ENCODE data around the gene C20orf173.

C20orf173 gene

GRCh38 chr20:35552914-35553313, 23.5 kb upstream of the C20orf173 start:
- Histone ChIP-seq H3K4me1 (ENCODE audit: control insufficient read depth, insufficient read depth, low read depth, low read length) (no peaks in the 10 kb centered on the region), H3K27me3 (ENCODE audit: control insufficient read depth in 1 of 2, insufficient read depth in 1 of 2, low read length in 2 of 2) (no peaks in the 10 kb centered on the region), H2BK12ac (ENCODE audit: low read length in 2 of 2) (no peak overlapping the region), H3K4ac (ENCODE audit: low read depth in 1 of 2, low read length in 2 of 2) (no peak overlapping the region), H2AK5ac (ENCODE audit: low read length, severe bottlenecking) (no peak overlapping the region), H3K4me3 (ENCODE audit: insufficient read depth in 1 of 2, low read depth in 1 of 2, low read length in 2 of 2) (no peak overlapping the region), H2AFZ (ENCODE audit: low read depth, low read length) (no peak overlapping the region), H4K8ac (ENCODE audit: low read length) (no peak overlapping the region), H3K4me2 (ENCODE audit: low read length, poor library complexity, severe bottlenecking) (no peak overlapping the region), H3K79me1 (replicated peaks; ENCODE audit: low read length, poor library complexity, severe bottlenecking) (peaks cover 22% of the 10 kb centered on the region), H3K36me3 (ENCODE audit: control insufficient read depth in 1 of 2, insufficient read depth in 2 of 2, low read depth in 1 of 2, low read length in 2 of 2) (peaks cover 82 to 91% of the 10 kb centered on the region in 2 experiments), H3K23ac (ENCODE audit: low read length in 2 of 2) (no peak overlapping the region), H3K14ac (ENCODE audit: low read length in 2 of 2) (no peak overlapping the region), H2BK15ac (ENCODE audit: low read depth, poor library complexity, severe bottlenecking) (no peak overlapping the region), H3K9me3 (ENCODE audit: control insufficient read depth, low read length) (no peaks in the 10 kb centered on the region), H3K18ac (ENCODE audit: low read depth in 1 of 2, low read length in 2 of 2) (no peak overlapping the region), H3K9ac (ENCODE audit: low read length) (no peak overlapping the region), H3K27ac (ENCODE audit: low read length, poor library complexity, severe bottlenecking) (no peak overlapping the region), H2BK120ac (ENCODE audit: low read depth, low read length) (no peak overlapping the region), H2BK5ac (ENCODE audit: low read depth, low read length, poor library complexity, severe bottlenecking) (no peak overlapping the region), H4K91ac (ENCODE audit: low read length) (no peak overlapping the region)
- no peak for DNase-seq
- 97% methylated on average over 3 of the region's 3 CpGs for WGBS

- Histone ChIP-seq H2AFZ (ENCODE audit: low read depth, low read length) (no peak overlapping the region), H4K91ac (ENCODE audit: low read length) (no peak overlapping the region), H3K27me3 (ENCODE audit: control insufficient read depth in 1 of 2, insufficient read depth in 1 of 2, low read length in 2 of 2) (no peaks in the 10 kb centered on the region), H3K4me1 (ENCODE audit: control insufficient read depth, insufficient read depth, low read depth, low read length) (no peaks in the 10 kb centered on the region), H3K14ac (ENCODE audit: low read length in 2 of 2) (no peak overlapping the region), H3K4me3 (ENCODE audit: insufficient read depth in 1 of 2, low read depth in 1 of 2, low read length in 2 of 2) (no peak overlapping the region), H2BK12ac (ENCODE audit: low read length in 2 of 2) (no peak overlapping the region), H3K23ac (ENCODE audit: low read length in 2 of 2) (no peak overlapping the region), H3K4me2 (ENCODE audit: low read length, poor library complexity, severe bottlenecking) (no peak overlapping the region), H4K8ac (ENCODE audit: low read length) (no peak overlapping the region), H3K79me1 (replicated peaks; ENCODE audit: low read length, poor library complexity, severe bottlenecking) (peaks cover 27% of the 10 kb centered on the region), H3K9me3 (ENCODE audit: control insufficient read depth, low read length) (no peaks in the 10 kb centered on the region), H3K4ac (ENCODE audit: low read depth in 1 of 2, low read length in 2 of 2) (no peak overlapping the region), H3K18ac (ENCODE audit: low read depth in 1 of 2, low read length in 2 of 2) (no peak overlapping the region), H2BK5ac (ENCODE audit: low read depth, low read length, poor library complexity, severe bottlenecking) (no peak overlapping the region), H2BK15ac (ENCODE audit: low read depth, poor library complexity, severe bottlenecking) (no peak overlapping the region), H2BK120ac (ENCODE audit: low read depth, low read length) (no peak overlapping the region), H2AK5ac (ENCODE audit: low read length, severe bottlenecking) (no peak overlapping the region), H3K9ac (ENCODE audit: low read length) (no peak overlapping the region), H3K27ac (ENCODE audit: low read length, poor library complexity, severe bottlenecking) (no peak overlapping the region), H3K36me3 (ENCODE audit: control insufficient read depth in 1 of 2, insufficient read depth in 2 of 2, low read depth in 1 of 2, low read length in 2 of 2) (peaks cover 76 to 91% of the 10 kb centered on the region in 2 experiments)
- DNase-seq, result no peak
- WGBS, result 86% methylated on average over 4 of the region's 4 CpGs
These were observed 22.1 kb upstream of the C20orf173 start for GRCh38 chr20:35551503-35551902.

- no peak overlapping the region for H2BK12ac ChIP-seq (ENCODE audit: low read length in 2 of 2)
- H2AFZ ChIP-seq (ENCODE audit: low read depth, low read length), result no peak overlapping the region
- H4K91ac ChIP-seq (ENCODE audit: low read length), result no peak overlapping the region
- no peak overlapping the region for H2BK120ac ChIP-seq (ENCODE audit: low read depth, low read length)
- no peak overlapping the region for H3K4me3 ChIP-seq (ENCODE audit: insufficient read depth in 1 of 2, low read depth in 1 of 2, low read length in 2 of 2)
- peaks cover 11% of the 10 kb centered on the region for H3K4me1 ChIP-seq (ENCODE audit: control insufficient read depth, insufficient read depth, low read depth, low read length)
- no peak overlapping the region for H3K18ac ChIP-seq (ENCODE audit: low read depth in 1 of 2, low read length in 2 of 2)
- DNase-seq, result no peak
- H3K27me3 ChIP-seq (ENCODE audit: control insufficient read depth in 1 of 2, insufficient read depth in 1 of 2, low read length in 2 of 2), result no peaks in the 10 kb centered on the region
- no peak overlapping the region for H3K27ac ChIP-seq (ENCODE audit: low read length, poor library complexity, severe bottlenecking)
- WGBS, result 97% methylated on average over 8 of the region's 9 CpGs
- H3K9ac ChIP-seq (ENCODE audit: low read length), result no peak overlapping the region
- no peak overlapping the region for H4K8ac ChIP-seq (ENCODE audit: low read length)
- H3K23ac ChIP-seq (ENCODE audit: low read length in 2 of 2), result no peak overlapping the region
- no peak overlapping the region for H3K4me2 ChIP-seq (ENCODE audit: low read length, poor library complexity, severe bottlenecking)
- peaks cover 49 to 89% of the 10 kb centered on the region in 2 experiments for H3K36me3 ChIP-seq (ENCODE audit: control insufficient read depth in 1 of 2, insufficient read depth in 2 of 2, low read depth in 1 of 2, low read length in 2 of 2)
- H3K14ac ChIP-seq (ENCODE audit: low read length in 2 of 2), result no peak overlapping the region
- H3K79me1 ChIP-seq (replicated peaks; ENCODE audit: low read length, poor library complexity, severe bottlenecking), result peaks cover 35% of the 10 kb centered on the region
- no peak overlapping the region for H3K4ac ChIP-seq (ENCODE audit: low read depth in 1 of 2, low read length in 2 of 2)
- no peak overlapping the region for H2BK15ac ChIP-seq (ENCODE audit: low read depth, poor library complexity, severe bottlenecking)
- no peak overlapping the region for H2AK5ac ChIP-seq (ENCODE audit: low read length, severe bottlenecking)
- H3K9me3 ChIP-seq (ENCODE audit: control insufficient read depth, low read length), result no peaks in the 10 kb centered on the region
- no peak overlapping the region for H2BK5ac ChIP-seq (ENCODE audit: low read depth, low read length, poor library complexity, severe bottlenecking)
These were observed 17.9 kb upstream of the C20orf173 start for GRCh38 chr20:35547329-35547728.

GRCh38 chr20:35546127-35546526, 16.7 kb upstream of the C20orf173 start:
- Histone ChIP-seq H2BK15ac (ENCODE audit: low read depth, poor library complexity, severe bottlenecking) (no peak overlapping the region), H3K23ac (ENCODE audit: low read length in 2 of 2) (no peak overlapping the region), H3K27me3 (ENCODE audit: control insufficient read depth in 1 of 2, insufficient read depth in 1 of 2, low read length in 2 of 2) (no peaks in the 10 kb centered on the region), H4K91ac (ENCODE audit: low read length) (no peak overlapping the region), H2AFZ (ENCODE audit: low read depth, low read length) (no peak overlapping the region), H3K9me3 (ENCODE audit: control insufficient read depth, low read length) (no peaks in the 10 kb centered on the region), H3K4me2 (ENCODE audit: low read length, poor library complexity, severe bottlenecking) (no peak overlapping the region), H3K36me3 (ENCODE audit: control insufficient read depth in 1 of 2, insufficient read depth in 2 of 2, low read depth in 1 of 2, low read length in 2 of 2) (peaks cover 37 to 77% of the 10 kb centered on the region in 2 experiments), H3K14ac (ENCODE audit: low read length in 2 of 2) (no peak overlapping the region), H3K18ac (ENCODE audit: low read depth in 1 of 2, low read length in 2 of 2) (no peak overlapping the region), H2BK120ac (ENCODE audit: low read depth, low read length) (no peak overlapping the region), H3K4me3 (ENCODE audit: insufficient read depth in 1 of 2, low read depth in 1 of 2, low read length in 2 of 2) (no peak overlapping the region), H3K79me1 (replicated peaks; ENCODE audit: low read length, poor library complexity, severe bottlenecking) (peaks cover 32% of the 10 kb centered on the region), H2BK5ac (ENCODE audit: low read depth, low read length, poor library complexity, severe bottlenecking) (no peak overlapping the region), H2BK12ac (ENCODE audit: low read length in 2 of 2) (no peak overlapping the region), H3K4ac (ENCODE audit: low read depth in 1 of 2, low read length in 2 of 2) (no peak overlapping the region), H3K4me1 (ENCODE audit: control insufficient read depth, insufficient read depth, low read depth, low read length) (peaks cover 14% of the 10 kb centered on the region), H3K27ac (ENCODE audit: low read length, poor library complexity, severe bottlenecking) (no peak overlapping the region), H4K8ac (ENCODE audit: low read length) (no peak overlapping the region), H3K9ac (ENCODE audit: low read length) (no peak overlapping the region), H2AK5ac (ENCODE audit: low read length, severe bottlenecking) (no peak overlapping the region)
- no peak for DNase-seq
- WGBS, result 94% methylated on average over 1 of the region's 1 CpG
